NCI-H1694 (cell line): ENCODE results near the gene DNALI1.
A peak's percentile ranks its signal among the peaks of the same experiment; 100 is the strongest.

Experiments used
- DNase-seq: peaks from one replicate; lab custom pipeline; 2025; lab: John Stamatoyannopoulos, UW

Gene DNALI1

DNA sequence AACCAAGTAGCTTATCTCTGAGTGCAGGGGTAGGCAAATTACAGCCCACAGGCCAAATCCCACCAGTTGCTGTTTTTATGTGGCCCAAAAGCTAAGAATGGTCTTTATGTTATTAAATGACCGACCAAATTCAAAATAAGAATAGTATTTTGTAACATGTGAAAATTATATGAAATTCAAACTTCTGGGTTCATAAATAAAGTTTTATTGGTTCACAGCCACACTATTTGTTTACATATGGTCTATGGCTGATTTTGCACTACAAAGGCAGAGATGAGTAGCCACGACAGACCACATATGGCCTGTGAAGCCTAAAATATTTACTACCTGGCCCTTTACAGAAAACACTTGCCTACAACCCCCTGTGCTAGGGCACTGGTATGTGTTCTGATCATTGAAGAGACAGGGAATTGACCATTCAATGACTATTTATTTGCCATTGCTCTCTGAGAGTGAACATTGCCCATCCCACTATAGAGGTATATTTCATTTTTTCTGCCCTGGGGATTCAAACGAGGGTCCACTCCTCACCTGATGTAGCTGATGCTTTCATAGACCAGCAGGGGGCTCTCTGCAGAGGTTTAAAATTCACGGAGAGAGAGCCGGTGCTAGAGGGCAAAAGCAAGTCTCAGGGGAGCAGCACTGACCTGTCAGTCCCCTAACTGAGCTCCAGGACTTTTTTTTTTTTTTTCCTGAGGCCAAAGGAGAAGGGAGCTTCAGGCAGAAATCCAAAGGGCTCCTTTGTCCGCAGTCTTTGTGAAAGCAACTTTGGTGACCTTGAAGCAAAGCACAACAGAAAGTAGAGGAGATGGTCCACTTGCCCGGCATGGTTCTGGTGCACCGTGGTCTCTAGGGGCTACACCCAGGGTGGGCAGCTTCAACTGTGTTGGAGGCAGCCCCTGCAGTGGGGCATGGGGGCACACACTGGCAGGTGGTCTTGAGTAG is 46.3 kb downstream of the DNALI1 start:
- DNase-seq, result peak; percentile 7

DNA sequence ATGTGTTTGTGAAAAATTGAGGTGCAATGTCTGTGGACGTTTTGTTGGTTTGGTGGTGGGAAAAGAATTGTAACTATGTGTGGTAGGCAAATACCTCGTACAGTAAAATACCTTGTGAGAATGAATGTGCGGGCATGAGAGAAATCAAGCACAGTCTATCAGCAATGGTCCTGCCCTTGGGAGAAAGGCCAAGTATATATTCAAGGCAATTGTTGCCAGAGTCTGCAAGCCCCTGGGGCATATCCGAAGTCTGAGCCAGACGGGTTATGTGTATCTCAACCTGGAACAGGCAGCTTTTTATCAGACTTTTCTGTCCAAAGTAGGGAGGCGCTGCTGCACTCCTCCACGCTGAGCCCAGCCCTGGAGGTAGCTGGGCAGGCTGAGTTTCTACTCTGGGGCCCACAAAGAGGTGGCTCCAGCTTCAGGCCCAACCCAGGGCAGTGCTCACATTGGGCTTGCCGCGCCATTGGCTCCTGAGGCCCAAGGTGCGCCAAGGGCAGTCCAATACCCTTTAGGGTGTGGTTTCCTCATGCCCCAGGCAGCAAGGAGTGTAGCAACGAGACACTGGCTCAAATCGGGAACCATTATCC is 48.4 kb downstream of the DNALI1 start:
- no peak for DNase-seq

DNA sequence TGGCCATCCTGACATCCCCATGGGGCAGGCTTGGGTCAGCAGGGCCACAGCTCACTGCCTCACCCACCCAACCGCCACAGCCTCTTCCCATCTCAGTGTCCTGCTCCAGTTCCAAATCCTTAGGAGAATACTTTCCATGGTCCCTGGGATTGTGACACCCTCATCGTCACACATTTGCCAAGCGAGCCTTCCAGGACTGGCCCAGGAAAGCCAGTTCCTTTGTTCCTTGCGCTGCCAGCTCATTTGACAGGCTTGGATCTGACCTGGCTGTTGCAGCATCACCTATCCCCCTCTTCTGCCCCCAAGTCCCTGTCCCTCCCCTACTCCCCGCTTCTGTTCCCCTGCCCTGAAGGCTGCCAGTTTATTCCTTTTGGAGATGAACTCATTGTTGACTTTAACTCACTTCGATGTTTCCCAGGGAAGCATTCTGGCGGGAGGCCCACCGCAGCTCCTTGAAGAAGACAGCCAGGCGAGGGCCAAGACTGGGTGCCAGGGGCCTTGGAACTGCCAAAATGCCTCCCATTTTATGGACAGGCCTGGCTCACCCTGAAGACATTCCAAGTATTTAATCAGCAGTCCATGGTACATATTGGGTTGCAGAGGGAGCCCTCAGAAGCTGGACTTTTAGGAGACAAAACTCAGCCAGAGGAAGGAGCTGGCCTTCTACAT is 49.2 kb downstream of the DNALI1 start:
- DNase-seq, result no peak

DNA sequence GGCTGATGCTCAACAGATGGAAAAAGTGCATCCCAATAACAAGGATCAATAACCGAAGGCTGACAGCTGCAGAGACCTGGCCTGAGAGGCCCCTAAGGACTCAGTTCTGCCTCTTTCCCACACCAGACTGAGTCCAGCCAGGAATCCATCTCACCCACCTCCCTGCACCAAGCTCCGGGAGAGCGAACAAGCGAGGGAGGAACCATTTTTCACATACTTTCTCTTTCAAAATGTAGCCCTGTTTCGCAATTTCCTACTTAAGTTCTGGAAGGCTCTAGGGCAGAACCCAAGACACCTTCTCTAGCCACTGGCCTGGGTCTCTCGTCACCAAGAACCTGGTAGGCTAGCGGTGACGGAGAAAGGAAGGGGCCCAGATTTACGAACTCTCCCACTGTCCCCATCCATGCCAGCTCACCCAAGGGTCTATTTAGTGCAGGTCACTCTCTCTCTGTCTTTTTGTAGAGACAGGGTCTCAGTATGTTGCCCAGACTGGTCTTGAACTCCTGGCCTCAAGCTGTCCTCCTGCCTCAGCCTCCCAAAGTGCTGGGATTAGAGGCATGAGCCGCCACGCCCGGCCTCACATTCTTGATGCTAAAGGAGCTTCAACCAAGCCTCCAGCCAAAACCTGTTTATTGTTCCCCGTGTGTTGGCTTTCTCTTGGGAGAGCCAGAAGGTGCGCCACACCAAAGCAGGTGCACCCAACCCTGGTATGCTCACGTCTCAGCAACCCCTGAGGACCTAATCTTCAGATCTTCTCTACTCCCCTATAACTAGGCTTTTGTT is 49.9 kb downstream of the DNALI1 start:
- no peak for DNase-seq

DNA sequence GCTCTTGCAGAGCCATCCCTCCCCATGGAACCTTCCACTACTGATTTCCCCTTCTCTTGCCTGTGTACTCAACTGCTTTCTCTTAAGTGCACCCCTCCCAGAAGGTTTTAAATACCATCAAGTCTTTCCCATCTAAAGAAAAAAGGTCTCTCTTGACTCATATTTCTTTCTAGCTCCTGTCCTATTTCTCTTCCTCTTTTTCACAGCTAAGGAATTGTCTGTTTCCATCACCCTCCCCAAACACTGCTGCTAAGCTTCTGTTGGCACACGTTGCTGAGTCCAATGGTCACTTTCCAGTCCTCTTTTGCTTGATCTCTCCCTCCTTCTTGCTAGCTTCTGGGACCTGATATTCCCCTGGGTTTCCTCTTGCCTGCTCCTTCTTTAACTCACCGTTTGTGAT is 52.3 kb downstream of the DNALI1 start:
- DNase-seq, result no peak

DNA sequence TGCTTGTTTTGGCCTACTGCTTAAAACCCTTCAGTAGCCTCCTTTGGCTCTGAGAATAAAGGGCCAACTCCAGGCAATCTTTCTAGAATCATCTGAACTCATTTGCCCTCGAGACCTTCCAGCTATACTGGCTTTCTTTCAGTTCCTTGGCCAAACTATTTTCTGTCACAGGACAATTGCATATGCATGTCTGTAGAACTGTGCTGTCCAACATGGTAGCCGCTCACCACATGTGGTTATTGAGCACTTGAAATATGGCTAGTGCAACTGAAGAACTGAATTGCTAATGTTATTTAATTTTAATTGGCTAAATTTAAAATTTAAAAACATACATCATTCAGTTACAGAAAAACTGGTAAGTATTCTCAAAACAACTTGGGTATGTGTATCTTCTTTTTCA is 53.3 kb downstream of the DNALI1 start:
- no peak for DNase-seq

DNA sequence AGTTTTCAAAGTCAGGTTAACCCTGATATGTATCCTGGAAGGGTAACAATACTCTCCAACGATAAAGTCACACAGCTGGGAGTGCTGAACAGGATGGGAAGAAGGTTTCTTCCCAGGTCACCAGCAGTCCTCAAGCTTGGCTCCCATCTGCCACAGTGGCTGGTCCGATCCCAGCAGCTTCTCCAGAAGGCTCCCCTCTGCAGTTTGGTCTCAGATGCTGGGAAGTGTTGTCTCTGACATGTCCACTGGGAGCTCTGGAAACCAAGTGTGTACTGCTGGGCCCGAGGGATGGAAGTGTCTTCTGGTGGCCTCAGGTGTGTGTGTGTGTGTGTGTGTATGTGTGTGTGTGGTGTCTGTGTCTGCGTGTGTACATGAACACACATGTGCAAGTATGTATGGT is 55.4 kb downstream of the DNALI1 start:
- DNase-seq, result no peak

DNA sequence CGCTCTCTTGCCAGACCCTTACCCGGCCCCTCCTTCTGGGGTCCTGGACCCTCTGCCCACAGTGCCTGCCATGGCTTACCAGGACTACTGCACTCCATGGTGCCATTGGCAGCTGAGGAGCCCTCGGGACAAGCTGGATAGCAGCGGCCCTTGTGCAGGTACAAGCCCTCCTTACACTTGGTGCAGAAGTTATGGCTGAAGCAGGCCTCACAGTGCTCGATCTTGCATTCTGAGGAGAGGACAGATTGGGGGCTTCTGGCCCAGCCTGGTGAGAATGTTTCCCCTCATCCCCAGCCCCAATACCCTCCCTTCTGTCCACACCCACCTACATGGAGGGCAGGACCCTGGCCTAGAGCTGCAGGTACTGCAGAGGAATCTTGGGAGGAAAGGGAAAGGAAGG is 57.4 kb downstream of the DNALI1 start:
- no peak for DNase-seq

DNA sequence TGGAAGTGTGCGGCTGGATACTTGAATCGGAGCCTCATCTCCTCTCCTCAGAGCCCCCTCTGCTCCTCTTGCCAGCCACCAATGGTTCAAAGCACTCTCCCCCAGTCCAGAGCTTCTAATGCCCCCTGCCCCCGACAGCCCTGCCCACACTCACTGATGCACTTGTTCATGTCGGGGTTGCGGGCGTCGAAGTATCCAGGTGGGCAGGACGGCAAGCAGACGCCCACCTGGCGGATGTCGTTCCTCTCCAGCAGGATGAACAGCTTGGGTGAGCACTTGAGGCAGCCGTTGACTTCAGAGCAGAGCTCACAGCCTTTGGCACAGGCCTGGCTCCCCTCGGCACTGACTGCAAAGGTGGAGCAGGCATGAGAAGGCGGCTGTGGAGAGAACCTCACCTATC is 59.6 kb downstream of the DNALI1 start:
- no peak for DNase-seq
